HPDE6-E6E7 (cell line): ENCODE data around the gene ARL5A.
A peak's percentile ranks its signal among the peaks of the same experiment; 100 is the strongest.

Experiments
- DNase-seq: peaks from one replicate; pipeline ENCODE4 v3.0.0; 2011; ENCODE audit warnings: missing footprints; ENCODE audit errors: extremely low spot score

The ARL5A gene

DNA sequence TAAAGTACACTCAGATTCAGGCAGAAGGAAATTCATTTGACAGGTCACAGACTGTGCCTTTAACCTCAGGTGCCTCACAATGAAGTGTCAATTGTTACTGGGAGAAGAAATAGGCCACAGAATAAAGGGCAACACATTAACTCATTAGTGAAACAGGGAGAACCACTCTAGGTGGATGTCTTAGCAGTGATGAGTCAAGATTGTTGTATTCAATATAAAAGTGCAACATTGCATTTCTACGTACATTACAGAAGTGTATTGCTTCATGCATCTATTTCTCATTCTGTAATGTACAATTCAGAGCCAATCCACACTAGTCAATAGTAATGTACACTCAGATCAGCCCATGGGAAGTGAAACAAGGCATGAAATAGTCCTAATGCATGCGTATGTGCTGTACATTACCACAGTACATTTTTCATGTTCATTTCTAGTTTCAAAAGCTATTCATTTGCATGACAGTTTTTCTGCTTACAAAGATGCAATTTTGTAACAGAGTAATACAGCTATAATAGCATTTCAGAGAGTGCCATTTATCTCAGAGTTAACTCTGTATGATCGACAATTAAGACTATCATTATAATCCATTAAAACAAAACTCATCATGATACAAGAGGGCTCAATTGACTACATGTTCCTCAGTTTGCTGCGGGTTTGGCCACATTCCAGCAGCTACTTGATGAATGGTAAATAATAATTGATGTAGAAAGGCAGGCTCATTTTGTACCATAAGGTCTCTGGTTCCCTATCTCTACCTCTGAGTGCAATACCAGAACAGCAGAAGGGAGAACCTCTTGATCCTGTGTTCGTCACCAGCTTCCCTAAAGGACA, 12.2 kb upstream of the ARL5A start:
- peak; percentile 19 for DNase-seq

DNA sequence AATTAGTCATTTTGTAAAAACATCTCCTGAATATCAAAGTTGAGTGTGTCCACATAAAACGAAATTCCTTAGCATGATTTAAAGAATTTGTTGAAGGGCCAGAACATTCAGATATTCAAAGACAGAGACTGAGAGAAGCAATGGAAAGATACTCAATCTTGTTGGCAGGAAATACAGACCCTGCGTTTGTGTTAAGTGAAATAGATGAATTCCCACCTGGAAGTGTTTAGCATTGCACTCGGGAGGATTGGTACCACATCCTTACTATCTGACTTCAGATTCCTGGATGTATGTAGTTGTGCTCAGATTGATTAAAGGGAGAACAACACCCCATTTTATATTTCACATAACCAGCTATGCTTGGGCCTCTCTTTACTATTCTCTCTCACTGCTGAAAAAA, 9.7 kb upstream of the ARL5A start:
- DNase-seq = no peak

DNA sequence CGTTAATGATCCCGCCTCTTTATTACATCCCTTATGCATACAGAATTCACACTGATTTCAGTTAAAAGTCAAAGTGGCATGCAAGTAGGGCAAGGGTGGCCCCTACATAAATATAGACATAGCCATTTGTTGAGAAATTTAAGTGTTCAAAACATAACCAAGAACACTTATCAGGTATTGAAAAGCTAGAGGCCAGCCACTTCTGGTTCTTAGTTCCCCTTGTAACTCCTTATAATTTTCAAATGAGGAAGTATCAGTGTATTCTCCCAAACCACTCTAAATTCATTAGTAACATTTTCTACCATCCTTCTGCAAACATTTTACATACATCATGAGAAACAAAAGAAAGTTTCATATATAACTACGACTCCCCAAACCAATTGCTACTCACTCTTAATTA, 5.8 kb upstream of the ARL5A start:
- no peak for DNase-seq

DNA sequence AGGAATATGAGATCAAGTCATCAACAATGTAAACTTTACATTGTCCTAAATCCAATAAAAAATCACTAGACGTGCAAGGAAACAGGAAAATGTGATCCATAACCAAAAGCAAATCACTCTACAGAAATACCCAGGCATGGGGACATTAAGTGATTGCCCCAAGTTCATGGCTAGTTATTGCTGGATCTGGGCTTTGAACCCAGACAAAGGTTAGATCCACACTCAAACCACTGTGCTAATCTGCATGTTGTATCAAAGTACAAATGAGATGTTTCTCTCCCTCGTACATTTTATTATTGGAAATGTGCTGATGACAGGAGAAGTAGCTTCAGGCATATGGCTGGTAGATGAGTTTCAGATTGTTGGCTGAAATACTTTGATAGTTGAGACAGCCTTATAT, 2.7 kb upstream of the ARL5A start:
- DNase-seq = no peak

DNA sequence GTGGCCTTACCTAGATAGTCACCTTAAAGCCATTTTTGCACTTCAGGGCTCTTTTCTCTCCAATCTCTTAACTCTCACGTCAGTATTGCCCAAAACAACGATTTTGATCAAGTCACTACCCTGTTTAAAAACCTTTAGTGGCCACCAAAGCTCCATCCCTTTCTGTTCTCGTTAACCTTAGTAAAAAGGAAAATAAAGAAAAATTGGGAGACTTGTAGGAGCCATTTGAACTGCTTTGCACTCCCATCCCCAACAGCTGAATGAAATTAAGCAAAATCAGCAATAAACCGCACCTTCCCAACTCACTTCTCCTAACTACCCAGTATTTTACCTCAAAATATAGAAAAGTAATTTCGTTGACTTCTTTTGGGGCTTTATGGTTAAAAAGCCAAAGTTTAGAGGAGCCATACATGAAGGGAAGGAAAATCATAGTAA, 686 bp upstream of the ARL5A start:
- DNase-seq = no peak

DNA sequence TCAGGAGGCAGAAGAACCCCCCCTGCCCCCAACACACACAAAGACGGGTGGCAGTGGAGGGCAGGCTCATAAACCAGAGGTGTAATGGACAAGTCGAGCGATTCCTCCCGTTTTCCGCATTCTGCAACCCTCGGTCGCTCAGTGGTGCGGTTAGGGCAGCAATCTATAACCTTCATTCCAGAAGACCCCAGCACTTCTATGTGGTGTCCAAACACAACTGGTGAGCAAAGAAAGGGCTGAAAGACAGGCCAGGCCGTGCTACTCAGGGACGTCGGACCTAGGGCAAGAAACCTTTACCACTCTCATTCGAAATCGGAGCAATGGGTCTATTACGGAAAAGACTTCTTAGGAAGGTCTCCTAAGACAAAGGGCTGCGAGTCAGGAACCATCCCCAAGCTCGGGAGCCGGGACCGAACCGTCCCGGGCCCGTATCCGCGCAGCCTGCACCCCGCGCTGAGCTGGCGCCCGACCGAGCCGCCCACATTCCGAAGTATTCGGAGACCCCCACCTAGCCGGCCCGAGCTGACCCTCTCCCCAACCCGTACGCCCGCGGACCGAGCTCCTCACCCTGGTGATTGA, 568 bp downstream of the ARL5A start:
- DNase-seq = no peak

DNA sequence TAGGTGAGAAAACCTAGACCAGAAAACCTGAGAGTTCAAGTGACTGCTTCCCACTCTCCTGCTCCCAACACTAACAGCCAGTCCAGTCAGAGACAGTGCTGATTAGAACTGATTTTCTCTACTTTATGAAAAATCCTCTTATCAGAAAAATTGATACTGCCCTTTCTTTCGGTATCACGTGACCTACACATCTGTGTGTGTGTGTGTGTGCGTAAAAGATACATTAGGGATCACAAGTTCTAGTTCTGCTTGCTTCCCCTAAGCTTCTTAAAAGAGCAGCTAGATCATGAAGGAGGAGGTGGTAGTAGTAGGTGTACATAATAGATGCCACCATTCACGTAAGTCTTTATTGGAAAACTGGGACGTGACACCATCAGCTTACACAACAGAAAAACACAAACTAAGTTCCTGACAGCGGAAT, 1.5 kb downstream of the ARL5A start:
- DNase-seq = no peak

DNA sequence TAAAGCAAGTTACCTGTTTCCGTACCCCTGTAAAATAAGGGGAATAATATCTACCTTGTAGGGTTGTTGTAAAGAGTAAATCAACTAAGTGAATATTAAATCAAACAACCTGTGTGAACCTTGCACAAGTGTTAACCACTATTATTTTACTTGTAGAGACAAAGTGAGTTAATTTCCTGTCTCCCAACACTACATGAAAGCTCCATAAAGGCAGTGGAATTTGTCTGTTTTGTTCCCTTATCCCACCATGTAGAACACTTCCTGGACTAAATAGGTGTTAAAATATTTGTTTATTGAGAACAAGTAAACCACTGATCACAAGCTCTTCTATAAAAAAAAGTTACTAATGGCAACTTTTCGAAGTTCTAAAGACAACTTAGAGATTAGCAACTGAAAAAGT, 3.3 kb downstream of the ARL5A start:
- DNase-seq = no peak

DNA sequence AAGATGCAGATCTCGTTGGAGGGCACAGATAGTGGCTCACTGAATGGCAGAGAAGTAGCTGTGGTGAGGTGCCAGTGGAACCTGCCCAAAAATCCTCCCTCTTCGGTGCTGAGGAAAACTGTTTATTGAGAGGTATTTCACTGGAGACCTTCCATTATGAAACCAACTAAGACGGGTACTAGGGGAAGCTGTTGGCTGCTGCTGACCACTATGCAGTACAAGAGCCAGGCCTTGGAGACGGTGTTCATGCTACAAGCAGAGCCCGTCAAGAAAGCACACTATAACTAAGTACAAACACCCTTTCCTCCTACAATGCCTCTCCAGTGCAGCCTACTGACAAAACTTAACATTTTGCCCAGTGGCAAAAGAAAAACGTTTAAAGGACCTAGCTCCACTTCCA, 4.6 kb downstream of the ARL5A start:
- no peak for DNase-seq

DNA sequence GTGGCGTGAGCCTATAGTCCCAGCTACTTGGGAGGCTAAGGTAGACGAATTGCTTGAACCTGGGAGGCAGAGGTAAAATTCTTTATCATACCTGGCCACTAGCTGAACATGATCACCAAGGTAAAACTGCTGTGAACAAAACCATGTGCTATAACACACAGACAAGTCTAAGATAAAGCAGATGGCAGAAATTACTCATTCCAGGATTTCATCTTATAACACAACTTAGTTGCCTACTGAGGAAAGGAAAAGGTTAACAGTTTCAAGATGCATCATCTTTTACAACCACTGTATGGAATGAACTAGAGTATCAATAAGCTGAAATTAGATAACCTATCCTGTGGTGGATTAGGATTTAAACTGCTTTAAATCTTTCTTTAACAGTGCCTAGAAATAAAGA, 8.3 kb downstream of the ARL5A start:
- no peak for DNase-seq

DNA sequence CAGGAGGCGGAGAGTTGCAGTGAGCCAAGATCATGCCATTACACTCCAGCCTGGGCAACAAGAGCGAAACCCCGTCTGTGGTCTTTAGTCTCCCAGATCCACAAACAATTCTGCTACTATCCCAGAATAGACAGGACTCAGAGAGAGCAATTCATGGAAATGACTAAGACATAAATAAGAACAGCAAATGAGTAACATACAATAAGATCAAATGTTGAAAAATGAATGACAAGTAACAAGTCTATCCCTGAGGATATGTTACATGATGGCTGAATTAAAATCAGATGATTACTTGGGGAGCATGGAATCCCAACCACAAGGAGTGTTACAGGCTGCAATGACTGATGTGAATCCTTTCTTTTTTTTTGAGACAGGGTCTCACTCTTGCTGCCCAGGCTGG, 10.3 kb downstream of the ARL5A start:
- DNase-seq = no peak

DNA sequence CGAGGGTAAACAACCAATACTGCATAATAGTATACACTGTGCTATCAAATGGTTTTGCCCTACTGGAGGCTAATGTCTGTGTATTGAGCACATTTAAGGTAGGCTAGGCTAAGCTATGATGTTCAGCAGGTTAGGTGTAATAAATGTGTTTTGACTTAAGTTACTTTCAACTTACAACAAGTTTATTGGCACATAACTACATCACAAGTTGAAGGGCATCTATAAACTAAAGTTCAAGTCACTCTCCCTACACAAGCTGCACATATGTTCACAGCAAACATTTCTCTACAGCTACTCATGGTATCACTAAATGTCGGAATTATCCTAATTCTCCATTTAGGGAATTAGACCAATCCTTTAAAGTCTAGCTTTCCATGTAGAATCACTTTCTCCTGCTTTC, 11.4 kb downstream of the ARL5A start:
- DNase-seq = no peak

DNA sequence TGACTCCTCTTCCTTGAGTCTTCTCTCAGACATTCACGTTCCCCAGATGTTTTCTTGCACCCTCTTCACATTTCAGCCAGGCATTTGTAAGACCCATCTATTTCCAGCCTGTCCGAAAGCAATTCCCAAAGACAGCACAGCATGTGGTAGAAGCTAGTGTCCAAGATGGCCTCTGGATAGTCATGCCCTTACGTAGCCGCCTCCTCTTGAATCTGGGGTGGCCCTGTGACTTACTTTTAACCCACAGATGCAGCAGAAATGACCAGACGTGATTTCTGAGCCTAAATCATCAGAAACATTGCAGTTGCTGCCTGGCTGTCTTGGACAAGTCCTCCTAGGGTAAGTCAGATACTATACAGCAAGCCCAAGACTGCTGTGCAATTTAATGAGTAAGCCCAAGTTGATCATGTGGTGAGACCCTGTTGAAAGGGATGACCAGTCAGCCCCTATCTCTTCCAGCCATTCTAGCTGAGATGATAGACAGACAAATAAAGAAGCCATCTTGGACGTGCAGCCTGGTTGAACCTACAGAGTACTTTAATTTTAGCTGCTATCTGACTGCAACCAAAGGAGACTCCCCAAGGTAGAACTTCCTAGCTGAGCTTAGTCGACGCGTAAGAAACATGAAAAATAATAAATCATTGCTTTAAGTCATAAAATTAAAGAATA, 12.3 kb downstream of the ARL5A start:
- no peak for DNase-seq

DNA sequence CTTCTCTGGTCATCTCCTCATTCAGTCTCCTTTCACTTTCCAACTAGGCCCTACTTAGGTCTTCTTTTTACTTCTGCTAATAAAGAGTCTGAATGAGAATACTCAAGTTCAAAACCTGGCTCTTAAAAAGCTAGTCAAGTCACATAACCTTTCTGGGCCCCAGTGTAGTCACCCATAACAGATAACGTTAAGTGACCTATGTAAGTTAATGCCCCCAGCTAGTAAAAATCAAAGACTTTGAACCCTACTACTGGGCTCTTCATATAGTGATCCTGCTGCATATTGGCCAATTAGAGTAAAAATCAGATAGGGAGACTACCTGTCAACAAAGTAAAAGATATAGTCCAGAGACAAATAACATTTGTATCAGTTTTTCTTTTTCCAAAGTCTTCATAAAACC, 17.7 kb downstream of the ARL5A start:
- no peak for DNase-seq

DNA sequence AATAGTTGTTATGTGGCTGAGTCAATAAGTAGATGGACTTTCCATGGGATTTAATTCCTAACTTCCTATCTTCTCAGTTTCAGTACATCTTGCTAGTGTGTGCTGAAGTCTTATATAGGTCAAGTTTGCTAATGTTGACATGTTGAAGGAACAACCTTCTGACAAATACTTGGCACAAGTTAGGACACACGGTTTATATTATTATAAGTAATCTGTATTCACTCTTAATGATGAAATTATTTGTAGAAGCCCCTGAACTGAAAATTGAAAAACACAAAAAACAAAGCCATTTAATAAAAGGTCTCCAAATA, 19.2 kb downstream of the ARL5A start:
- DNase-seq = no peak

DNA sequence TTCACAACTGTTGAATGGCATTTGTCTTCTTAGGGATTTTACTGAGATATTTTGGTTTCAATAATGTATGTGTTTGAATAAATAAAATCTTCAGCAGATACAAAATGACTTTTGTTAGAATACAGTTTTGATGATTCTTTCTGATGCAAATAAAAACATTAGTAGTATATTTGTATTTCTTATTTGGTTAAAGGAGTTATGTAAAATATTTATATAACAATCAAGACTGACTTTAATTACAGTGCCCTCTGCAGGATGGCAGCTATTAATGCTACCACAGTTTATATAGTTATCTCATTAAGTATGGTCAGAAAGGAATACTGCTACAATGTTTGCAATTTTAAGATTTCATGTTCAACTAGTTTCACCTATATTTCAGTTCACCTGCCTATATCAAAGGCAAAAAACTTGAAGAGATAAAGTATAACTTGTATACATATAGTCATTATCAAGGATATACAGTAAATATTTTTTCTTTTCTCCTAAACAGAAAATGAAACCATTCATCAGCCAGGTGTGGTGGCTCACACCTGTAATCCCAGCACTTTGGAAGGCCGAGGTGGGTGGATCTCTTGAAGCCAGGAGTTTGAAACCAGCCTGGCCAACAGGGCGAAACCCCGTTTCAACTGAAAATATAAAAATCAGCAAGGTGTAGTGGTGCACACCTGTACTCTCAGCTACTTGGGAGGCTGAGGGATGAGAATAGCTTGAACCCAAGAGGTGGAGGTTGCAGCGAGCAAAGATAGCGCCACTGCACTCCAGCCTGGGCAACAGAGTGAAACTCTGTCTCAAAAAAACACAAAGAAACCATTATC, 19.8 kb downstream of the ARL5A start:
- DNase-seq = no peak

DNA sequence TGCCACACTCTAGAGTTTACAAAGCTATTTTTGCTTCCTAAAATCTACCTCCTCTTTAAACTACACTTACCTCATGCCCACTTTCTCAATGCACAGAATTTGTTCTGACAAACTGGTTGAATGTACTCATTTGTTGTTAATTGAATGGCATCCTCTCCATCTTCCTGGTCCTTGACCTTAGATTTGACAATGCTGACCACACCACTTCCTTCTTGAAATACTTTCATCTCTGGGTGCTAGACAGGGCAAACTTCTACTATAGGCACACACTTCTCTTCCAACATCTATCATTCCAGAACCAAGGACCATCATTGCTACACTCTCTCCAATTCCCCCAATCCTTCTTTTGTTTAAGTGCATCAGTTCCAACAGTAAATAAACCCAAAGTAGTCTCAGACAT, 22.3 kb downstream of the ARL5A start:
- DNase-seq = no peak

DNA sequence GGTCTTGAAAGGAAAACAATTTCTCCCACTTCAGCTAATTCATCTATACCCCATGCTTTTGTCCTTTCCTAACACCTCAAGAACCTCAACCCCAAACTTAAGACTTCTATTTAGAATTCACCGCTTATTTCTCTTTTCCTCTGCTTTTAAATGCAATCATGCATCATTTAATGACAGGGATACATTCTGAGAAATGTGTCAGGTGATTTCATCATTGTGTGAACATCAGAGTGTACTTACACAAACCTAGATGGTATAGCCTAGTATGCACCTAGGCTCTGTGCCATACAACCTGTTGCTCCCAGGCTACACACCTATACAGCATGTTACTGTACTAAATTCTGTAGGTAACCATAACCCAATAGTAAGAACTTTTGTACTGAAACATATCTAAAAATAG, 22.9 kb downstream of the ARL5A start:
- no peak for DNase-seq

DNA sequence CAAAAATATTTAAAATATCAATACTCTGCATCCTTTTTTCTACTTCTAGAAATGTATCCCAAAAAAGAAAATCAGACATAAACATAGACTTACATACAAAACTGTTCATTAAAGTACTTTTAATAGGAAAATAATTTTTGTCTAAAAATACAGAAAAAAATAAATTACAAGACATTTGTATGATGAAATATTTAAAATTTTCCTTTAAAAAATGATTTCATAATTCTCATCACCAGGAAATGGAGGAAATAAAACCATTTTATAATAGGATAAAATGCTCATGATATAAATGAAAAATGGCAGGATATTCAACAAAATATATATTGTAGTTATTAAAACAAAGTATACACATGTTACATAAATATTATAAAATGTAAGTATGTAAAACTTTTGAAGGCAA, 24.4 kb downstream of the ARL5A start:
- no peak for DNase-seq

DNA sequence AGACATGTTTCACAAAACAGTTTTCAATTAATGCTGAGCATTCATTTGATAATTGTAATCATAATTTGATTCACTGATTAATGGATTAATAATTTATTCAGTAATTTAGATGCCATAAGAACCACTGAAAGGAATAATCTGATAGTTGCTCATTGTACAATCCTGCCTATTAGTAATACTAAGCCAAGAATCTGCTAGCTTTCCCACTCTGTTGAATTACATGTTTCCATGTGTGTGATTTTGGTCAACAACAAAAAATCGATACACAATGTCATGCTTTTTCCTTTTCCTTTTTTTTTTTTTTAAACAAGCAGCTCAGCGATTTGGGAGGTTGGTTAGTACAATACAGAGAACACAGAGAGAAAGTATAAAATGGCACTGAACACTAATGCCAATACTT, 25.9 kb downstream of the ARL5A start:
- no peak for DNase-seq

DNA sequence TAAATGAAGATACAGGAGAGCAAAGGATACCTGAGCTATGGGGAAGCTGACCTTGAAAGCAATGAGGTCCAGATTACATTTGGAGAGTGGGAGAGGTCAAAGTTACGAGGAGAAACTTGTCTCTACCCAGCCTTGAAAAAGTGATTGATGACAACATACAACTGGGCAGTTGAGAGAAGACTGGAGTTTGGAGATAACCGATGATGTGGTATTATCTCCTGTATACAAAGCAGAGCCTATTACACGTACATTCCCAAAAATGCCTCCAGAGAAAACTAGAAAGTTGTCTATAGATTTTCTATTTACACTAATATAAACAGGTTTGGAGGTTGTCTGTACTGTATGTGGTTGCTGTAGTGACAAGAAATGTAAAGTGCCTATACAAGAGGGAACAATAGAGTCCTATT, 28.3 kb downstream of the ARL5A start:
- DNase-seq = no peak

DNA sequence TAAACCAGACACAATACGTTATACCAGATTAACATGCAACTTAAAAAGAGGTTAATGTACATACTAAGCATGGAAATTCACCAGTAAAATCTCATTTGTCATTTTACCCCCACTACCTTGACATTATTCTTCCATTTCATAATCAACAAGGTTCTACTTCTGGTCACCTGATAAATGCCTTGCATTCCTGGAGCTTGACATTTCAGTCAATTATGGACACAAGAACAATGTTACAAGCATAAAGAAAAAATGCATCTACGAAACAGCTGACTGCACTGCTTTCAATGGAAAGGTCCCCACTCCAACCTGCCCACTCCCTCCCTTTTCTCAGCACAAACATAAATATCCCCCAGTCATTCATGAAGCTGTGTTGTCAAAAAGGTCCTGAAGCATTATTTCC, 31.4 kb downstream of the ARL5A start:
- no peak for DNase-seq
